Measurements from ENCODE around the gene EDN1.
"Not testable (repeated sequence)": the region's sequence is repeated elsewhere in the genome, so short reads cannot be mapped to it uniquely, and the experiment has no call there.

EDN1 gene

GRCh38 chr6:12327391-12327790 is 37.2 kb downstream of the EDN1 start:
- no peak for DNase-seq (ENCODE audit: low spot score)

- DNase-seq (ENCODE audit: low spot score): no peak
These were observed 37.8 kb downstream of the EDN1 start for GRCh38 chr6:12327988-12328387.

- DNase-seq (ENCODE audit: low spot score): no peak
These were observed 38.5 kb downstream of the EDN1 start for GRCh38 chr6:12328701-12329100.

- DNase-seq (ENCODE audit: low spot score): no peak
These were observed 41.3 kb downstream of the EDN1 start for GRCh38 chr6:12331474-12331873.

- DNase-seq (ENCODE audit: low spot score): no peak
These were observed 42.0 kb downstream of the EDN1 start for GRCh38 chr6:12331951-12332749.

GRCh38 chr6:12332750-12333079 is 42.6 kb downstream of the EDN1 start:
- DNase-seq (ENCODE audit: low spot score): not testable (repeated sequence)

GRCh38 chr6:12333128-12333527 is 43.0 kb downstream of the EDN1 start:
- DNase-seq (ENCODE audit: low spot score): no peak

- no peak for DNase-seq (ENCODE audit: low spot score)
These were observed 44.5 kb downstream of the EDN1 start for GRCh38 chr6:12334526-12335130.

GRCh38 chr6:12335131-12335527 is 45.0 kb downstream of the EDN1 start:
- DNase-seq (ENCODE audit: low spot score): no peak

- DNase-seq (ENCODE audit: low spot score): no peak
These were observed 45.6 kb downstream of the EDN1 start for GRCh38 chr6:12335717-12336116.

GRCh38 chr6:12336121-12336971 is 46.2 kb downstream of the EDN1 start:
- no peak for DNase-seq (ENCODE audit: low spot score)

- DNase-seq (ENCODE audit: low spot score): no peak
These were observed 48.9 kb downstream of the EDN1 start for GRCh38 chr6:12339022-12339421.

- DNase-seq (ENCODE audit: low spot score): no peak
These were observed 49.8 kb downstream of the EDN1 start for GRCh38 chr6:12339808-12340487.

GRCh38 chr6:12340488-12340818 is 50.3 kb downstream of the EDN1 start:
- DNase-seq (ENCODE audit: low spot score): no peak

- DNase-seq (ENCODE audit: low spot score): no peak
These were observed 52.5 kb downstream of the EDN1 start for GRCh38 chr6:12342664-12343063.

GRCh38 chr6:12343122-12343439 is 52.9 kb downstream of the EDN1 start:
- peak; percentile 16 for DNase-seq (ENCODE audit: low spot score)

- no peak for DNase-seq (ENCODE audit: low spot score)
These were observed 53.4 kb downstream of the EDN1 start for GRCh38 chr6:12343440-12344162.

GRCh38 chr6:12344296-12344695 is 54.1 kb downstream of the EDN1 start:
- no peak for DNase-seq (ENCODE audit: low spot score)

GRCh38 chr6:12344961-12345693 is 55.0 kb downstream of the EDN1 start:
- DNase-seq (ENCODE audit: low spot score): no peak

GRCh38 chr6:12345694-12346058 is 55.5 kb downstream of the EDN1 start:
- no peak for DNase-seq (ENCODE audit: low spot score)
